Measurements from ENCODE around the gene ZNF385B.

Gene ZNF385B

DNA sequence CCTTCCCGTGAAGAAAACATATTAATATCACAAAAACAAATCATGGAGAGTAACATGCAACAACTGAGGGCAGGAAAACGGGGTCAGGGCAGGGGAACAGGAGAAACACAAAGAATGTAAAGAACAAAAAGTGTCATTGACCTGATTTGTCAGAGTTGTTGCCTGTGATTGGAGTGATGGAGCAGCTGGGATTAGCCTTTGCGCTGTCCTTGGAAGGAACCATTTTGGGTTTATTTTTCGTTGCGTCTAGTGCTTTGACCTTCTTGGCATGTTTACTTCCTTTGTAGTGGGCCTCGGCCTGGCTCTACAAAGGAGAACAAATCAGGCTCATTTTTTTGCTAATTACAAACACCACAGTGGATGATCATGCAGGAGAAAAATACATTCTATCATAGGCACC, 378.3 kb downstream of the ZNF385B start:
- TF ChIP-seq TAF1 (IDR thresholded peaks at IDR 0.05; ENCODE audit: borderline replicate concordance, insufficient read depth, low read length) (no peak), SIN3A (IDR thresholded peaks at IDR 0.05; ENCODE audit: borderline replicate concordance, insufficient read depth, low read length) (no peak), POLR2AphosphoS5 (IDR thresholded peaks at IDR 0.05; ENCODE audit: low read depth, low read length) (no peak), FOXP2 (optimal IDR thresholded peaks at IDR 0.05; ENCODE audit: borderline replicate concordance, extremely low read depth, extremely low read length, insufficient read depth) (no peak)
- TF ChIP-seq, protein P1, sequence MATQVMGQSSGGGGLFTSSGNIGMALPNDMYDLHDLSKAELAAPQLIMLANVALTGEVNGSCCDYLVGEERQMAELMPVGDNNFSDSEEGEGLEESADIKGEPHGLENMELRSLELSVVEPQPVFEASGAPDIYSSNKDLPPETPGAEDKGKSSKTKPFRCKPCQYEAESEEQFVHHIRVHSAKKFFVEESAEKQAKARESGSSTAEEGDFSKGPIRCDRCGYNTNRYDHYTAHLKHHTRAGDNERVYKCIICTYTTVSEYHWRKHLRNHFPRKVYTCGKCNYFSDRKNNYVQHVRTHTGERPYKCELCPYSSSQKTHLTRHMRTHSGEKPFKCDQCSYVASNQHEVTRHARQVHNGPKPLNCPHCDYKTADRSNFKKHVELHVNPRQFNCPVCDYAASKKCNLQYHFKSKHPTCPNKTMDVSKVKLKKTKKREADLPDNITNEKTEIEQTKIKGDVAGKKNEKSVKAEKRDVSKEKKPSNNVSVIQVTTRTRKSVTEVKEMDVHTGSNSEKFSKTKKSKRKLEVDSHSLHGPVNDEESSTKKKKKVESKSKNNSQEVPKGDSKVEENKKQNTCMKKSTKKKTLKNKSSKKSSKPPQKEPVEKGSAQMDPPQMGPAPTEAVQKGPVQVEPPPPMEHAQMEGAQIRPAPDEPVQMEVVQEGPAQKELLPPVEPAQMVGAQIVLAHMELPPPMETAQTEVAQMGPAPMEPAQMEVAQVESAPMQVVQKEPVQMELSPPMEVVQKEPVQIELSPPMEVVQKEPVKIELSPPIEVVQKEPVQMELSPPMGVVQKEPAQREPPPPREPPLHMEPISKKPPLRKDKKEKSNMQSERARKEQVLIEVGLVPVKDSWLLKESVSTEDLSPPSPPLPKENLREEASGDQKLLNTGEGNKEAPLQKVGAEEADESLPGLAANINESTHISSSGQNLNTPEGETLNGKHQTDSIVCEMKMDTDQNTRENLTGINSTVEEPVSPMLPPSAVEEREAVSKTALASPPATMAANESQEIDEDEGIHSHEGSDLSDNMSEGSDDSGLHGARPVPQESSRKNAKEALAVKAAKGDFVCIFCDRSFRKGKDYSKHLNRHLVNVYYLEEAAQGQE (IDR thresholded peaks at IDR 0.05; ENCODE audit: insufficient read depth in 1 of 2, low read depth in 2 of 2, low read length in 2 of 2), result no peak

DNA sequence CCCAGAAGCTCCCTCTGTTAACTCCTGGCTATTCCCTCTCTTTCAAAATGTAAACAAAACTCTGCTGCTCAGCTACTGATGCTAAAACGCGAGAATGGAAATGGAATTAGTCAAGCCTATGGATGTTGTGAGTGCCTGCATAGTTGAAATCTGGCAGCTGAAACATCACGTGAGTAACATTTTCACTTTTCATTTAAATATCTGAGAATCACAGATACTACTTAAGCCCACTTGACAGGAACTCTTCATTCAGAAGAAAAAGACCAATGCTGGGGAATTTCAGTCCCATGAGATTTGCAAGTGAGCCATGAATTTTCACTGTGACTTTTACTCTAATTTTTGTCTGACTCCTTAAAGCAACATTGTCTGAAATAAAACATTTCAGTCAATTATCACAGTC, 381.5 kb downstream of the ZNF385B start:
- TF ChIP-seq TAF1 (IDR thresholded peaks at IDR 0.05; ENCODE audit: borderline replicate concordance, insufficient read depth, low read length) (no peak), POLR2AphosphoS5 (IDR thresholded peaks at IDR 0.05; ENCODE audit: low read depth, low read length) (no peak), SIN3A (IDR thresholded peaks at IDR 0.05; ENCODE audit: borderline replicate concordance, insufficient read depth, low read length) (no peak), FOXP2 (optimal IDR thresholded peaks at IDR 0.05; ENCODE audit: borderline replicate concordance, extremely low read depth, extremely low read length, insufficient read depth) (no peak)
- TF ChIP-seq, protein P1 (IDR thresholded peaks at IDR 0.05; ENCODE audit: insufficient read depth in 1 of 2, low read depth in 2 of 2, low read length in 2 of 2), result no peak

DNA sequence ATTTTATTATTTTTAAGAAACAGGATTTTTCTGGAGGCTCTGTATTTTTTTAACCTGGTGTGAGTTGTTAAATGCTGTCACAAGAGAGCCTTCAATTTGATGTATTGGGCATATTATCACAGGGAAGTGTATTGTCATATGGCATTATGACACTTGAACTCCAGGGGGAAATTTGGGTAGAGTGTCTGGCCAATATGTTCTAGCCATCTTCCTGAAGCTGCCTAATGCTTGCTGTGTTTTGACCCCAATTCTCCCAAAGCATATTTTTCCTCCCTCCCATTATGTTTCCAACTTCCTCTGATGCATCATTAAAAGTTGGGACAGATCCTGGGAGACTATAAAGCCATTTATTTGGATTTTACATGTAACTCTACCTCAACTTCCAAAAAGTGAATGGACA, 382.6 kb downstream of the ZNF385B start:
- TF ChIP-seq TAF1 (IDR thresholded peaks at IDR 0.05; ENCODE audit: borderline replicate concordance, insufficient read depth, low read length) (no peak), SIN3A (IDR thresholded peaks at IDR 0.05; ENCODE audit: borderline replicate concordance, insufficient read depth, low read length) (no peak), POLR2AphosphoS5 (IDR thresholded peaks at IDR 0.05; ENCODE audit: low read depth, low read length) (no peak), FOXP2 (optimal IDR thresholded peaks at IDR 0.05; ENCODE audit: borderline replicate concordance, extremely low read depth, extremely low read length, insufficient read depth) (no peak)
- TF ChIP-seq, protein P1 (IDR thresholded peaks at IDR 0.05; ENCODE audit: insufficient read depth in 1 of 2, low read depth in 2 of 2, low read length in 2 of 2), result no peak

DNA sequence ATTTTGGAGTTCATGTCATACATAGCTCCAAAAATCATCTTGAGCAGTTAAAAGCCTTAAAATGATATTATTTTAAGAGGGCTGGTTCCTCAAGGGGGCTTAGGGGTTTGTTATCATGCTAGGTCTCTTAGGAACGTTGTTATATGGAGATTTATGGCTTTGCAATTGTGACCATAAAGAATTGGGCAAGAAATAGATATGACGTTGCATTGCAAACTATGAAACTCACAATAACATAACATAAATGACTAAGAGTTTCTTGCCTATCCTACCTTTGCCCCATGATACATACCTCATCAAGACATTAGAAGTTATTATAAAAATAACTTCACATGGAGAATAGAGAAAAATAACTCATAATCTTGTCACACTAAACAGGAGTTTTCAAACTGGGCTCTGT, 390.4 kb downstream of the ZNF385B start:
- TF ChIP-seq, protein P1 (IDR thresholded peaks at IDR 0.05; ENCODE audit: insufficient read depth in 1 of 2, low read depth in 2 of 2, low read length in 2 of 2), result no peak
- TF ChIP-seq SIN3A (IDR thresholded peaks at IDR 0.05; ENCODE audit: borderline replicate concordance, insufficient read depth, low read length), result no peak
- TF ChIP-seq TAF1 (IDR thresholded peaks at IDR 0.05; ENCODE audit: borderline replicate concordance, insufficient read depth, low read length), result no peak
- no peak for TF ChIP-seq FOXP2 (optimal IDR thresholded peaks at IDR 0.05; ENCODE audit: borderline replicate concordance, extremely low read depth, extremely low read length, insufficient read depth)
- TF ChIP-seq POLR2AphosphoS5 (IDR thresholded peaks at IDR 0.05; ENCODE audit: low read depth, low read length), result no peak

DNA sequence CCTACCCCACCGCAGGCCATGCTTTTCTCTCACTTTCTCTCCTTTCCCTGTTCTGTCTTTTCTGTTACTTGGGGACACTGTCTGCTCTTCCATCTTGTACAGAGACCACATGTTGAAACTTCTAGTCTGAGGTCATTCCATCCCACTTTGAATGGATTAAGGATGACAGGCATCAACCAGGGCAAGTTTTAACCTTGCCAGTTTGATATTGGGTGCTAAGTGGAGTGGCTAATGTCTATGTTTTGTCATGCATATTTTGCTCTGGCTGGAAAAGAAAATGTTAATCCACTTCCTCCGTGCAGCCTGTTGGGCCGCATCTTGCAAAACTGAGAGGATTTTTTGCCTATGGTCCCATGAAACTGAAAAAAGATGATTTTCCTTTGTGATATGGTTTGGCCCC, 391.3 kb downstream of the ZNF385B start:
- TF ChIP-seq SIN3A (IDR thresholded peaks at IDR 0.05; ENCODE audit: borderline replicate concordance, insufficient read depth, low read length) (no peak), TAF1 (IDR thresholded peaks at IDR 0.05; ENCODE audit: borderline replicate concordance, insufficient read depth, low read length) (no peak), FOXP2 (optimal IDR thresholded peaks at IDR 0.05; ENCODE audit: borderline replicate concordance, extremely low read depth, extremely low read length, insufficient read depth) (no peak), POLR2AphosphoS5 (IDR thresholded peaks at IDR 0.05; ENCODE audit: low read depth, low read length) (no peak)
- TF ChIP-seq, protein P1 (IDR thresholded peaks at IDR 0.05; ENCODE audit: insufficient read depth in 1 of 2, low read depth in 2 of 2, low read length in 2 of 2), result no peak
